Peyer's patch (tissue), 4 donors: ENCODE data around the gene INPPL1. TPM values are rescaled to one million over a fixed set of nuclear protein-coding genes. Genes with fewer than 3 reads are reported as not detected.

Experiments used
- DNase-seq, 3 donors: peaks; one replicate each; pipeline ENCODE4 v3.0.0-alpha.2; 2017 to 2019
- H3K27ac ChIP-seq, 4 donors: fragments of 200-600 bp; sonication (generic); one replicate each; pipeline ENCODE4 v1.5.1; 2016 to 2019
- H3K27me3 ChIP-seq, 2 donors: fragments of 200-600 bp; sonication (generic); one replicate each; pipeline ENCODE4 v1.5.1; 2019
- H3K36me3 ChIP-seq, 3 donors: fragments of 200-600 bp; sonication (generic); one replicate each; pipeline ENCODE4 v1.5.1; 2016 to 2019
- H3K4me1 ChIP-seq, 4 donors: fragments of 200-600 bp; sonication (generic); one replicate each; pipeline ENCODE4 v1.5.1; 2016 to 2019
- H3K4me3 ChIP-seq, 4 donors: fragments of 200-600 bp; sonication (generic); 1 replicate in 3 of 4; 2 replicates in 1 of 4; pipeline ENCODE4 v1.5.1; 2016 to 2019; ENCODE audit warnings: mild to moderate bottlenecking in 1 of 4
- H3K9me3 ChIP-seq, 4 donors: fragments of 200-600 bp; sonication (generic); one replicate each; pipeline ENCODE4 v1.5.1; 2016 to 2019; ENCODE audit warnings: mild to moderate bottlenecking in 1 of 4
- CTCF ChIP-seq, 6 experiments: fragments of 450-650 bp in 4 of 6; fragments of 200-600 bp in 2 of 6; sonication (generic) in 1 of 6; IDR thresholded peaks; one replicate each; pipeline ENCODE4 v1.5.1; 2017 to 2019; ENCODE audit warnings: antibody characterized with exemption in 6 of 6, mild to moderate bottlenecking in 3 of 6, moderate library complexity in 1 of 6
- POLR2A ChIP-seq, 2 donors: fragments of 450-650 bp; IDR thresholded peaks; one replicate each; pipeline ENCODE4 v1.5.1; 2017; ENCODE audit warnings: antibody characterized with exemption in 2 of 2, mild to moderate bottlenecking in 2 of 2, moderate library complexity in 2 of 2
- total RNA-seq, 4 donors: library from RNA; depleted of rRNA; stranded (reverse); fragments of >200 nt; gene quantifications; one replicate each; pipeline ENCODE4 v1.1.0, GENCODE V29; 2016

The INPPL1 gene
- total RNA-seq, 4 donors from 2014 or later, result 106 to 198 (median 179) TPM

- TF ChIP-seq CTCF (IDR thresholded peaks at IDR 0.05), result no peak
- TF ChIP-seq POLR2A (IDR thresholded peaks at IDR 0.05), result no peak
- Histone ChIP-seq H3K27me3 (peaks cover 5 to 24% of the 10 kb centered on the region in 2 donors), H3K36me3 (peaks cover 0 to 42% (median 0%) of the 10 kb centered on the region in 3 donors), H3K27ac (peak overlapping the region in 1 of 4 donors; percentile 26), H3K4me3 (peak overlapping the region; percentile 14 to 59 (median 42)), H3K9me3 (peaks cover 0 to 11% (median 0%) of the 10 kb centered on the region in 4 donors), H3K4me1 (peaks cover 12 to 61% (median 24%) of the 10 kb centered on the region in 4 donors)
- DNase-seq, result peak in 1 of 3 donors; percentile 66
Measured at GRCh38 chr11:72239313-72239848, 14.8 kb downstream of the INPPL1 start.

- peak overlapping the region; percentile 14 to 59 (median 42) for H3K4me3 ChIP-seq
- H3K27me3 ChIP-seq, result peaks cover 5 to 30% of the 10 kb centered on the region in 2 donors
- H3K27ac ChIP-seq, result peak overlapping the region in 2 of 4 donors; percentile 7 to 26
- no peak for TF ChIP-seq POLR2A (IDR thresholded peaks at IDR 0.05)
- TF ChIP-seq CTCF (IDR thresholded peaks at IDR 0.05), result peak in 2 of 6 experiments; percentile 22 to 42
- peaks cover 0 to 36% (median 0%) of the 10 kb centered on the region in 3 donors for H3K36me3 ChIP-seq
- H3K9me3 ChIP-seq, result peaks cover 0 to 11% (median 0%) of the 10 kb centered on the region in 4 donors
- peaks cover 12 to 63% (median 24%) of the 10 kb centered on the region in 4 donors for H3K4me1 ChIP-seq
- DNase-seq, result peak in 2 of 3 donors; percentile 62 to 81
Measured at GRCh38 chr11:72239849-72240460, 15.4 kb downstream of the INPPL1 start.

- peaks cover 12 to 57% (median 24%) of the 10 kb centered on the region in 4 donors for H3K4me1 ChIP-seq
- peak overlapping the region in 1 of 4 donors; percentile 45 for H3K4me3 ChIP-seq
- peaks cover 5 to 31% of the 10 kb centered on the region in 2 donors for H3K27me3 ChIP-seq
- H3K9me3 ChIP-seq, result peaks cover 0 to 11% (median 0%) of the 10 kb centered on the region in 4 donors
- DNase-seq, result peak in 1 of 3 donors; percentile 53
- peaks cover 0 to 29% (median 0%) of the 10 kb centered on the region in 3 donors for H3K36me3 ChIP-seq
- H3K27ac ChIP-seq, result no peak overlapping the region
- no peak for TF ChIP-seq CTCF (IDR thresholded peaks at IDR 0.05)
- TF ChIP-seq POLR2A (IDR thresholded peaks at IDR 0.05), result no peak
Measured at GRCh38 chr11:72240461-72241290, 16.1 kb downstream of the INPPL1 start.

GRCh38 chr11:72241291-72241781 is 16.8 kb downstream of the INPPL1 start:
- peaks cover 0 to 11% (median 0%) of the 10 kb centered on the region in 4 donors for H3K9me3 ChIP-seq
- H3K27me3 ChIP-seq, result peaks cover 5 to 31% of the 10 kb centered on the region in 2 donors
- TF ChIP-seq CTCF (IDR thresholded peaks at IDR 0.05), result no peak
- no peak for TF ChIP-seq POLR2A (IDR thresholded peaks at IDR 0.05)
- H3K36me3 ChIP-seq, result peaks cover 0 to 22% (median 0%) of the 10 kb centered on the region in 3 donors
- no peak overlapping the region for H3K4me3 ChIP-seq
- peaks cover 12 to 55% (median 24%) of the 10 kb centered on the region in 4 donors for H3K4me1 ChIP-seq
- no peak for DNase-seq
- H3K27ac ChIP-seq, result no peak overlapping the region

- H3K4me3 ChIP-seq, result no peak overlapping the region
- H3K4me1 ChIP-seq, result peaks cover 12 to 53% (median 24%) of the 10 kb centered on the region in 4 donors
- H3K27ac ChIP-seq, result no peak overlapping the region
- peaks cover 5 to 31% of the 10 kb centered on the region in 2 donors for H3K27me3 ChIP-seq
- TF ChIP-seq POLR2A (IDR thresholded peaks at IDR 0.05), result no peak
- H3K36me3 ChIP-seq, result peaks cover 0 to 14% (median 0%) of the 10 kb centered on the region in 3 donors
- DNase-seq, result no peak
- H3K9me3 ChIP-seq, result peaks cover 0 to 11% (median 0%) of the 10 kb centered on the region in 4 donors
Measured at GRCh38 chr11:72242141-72242540, 17.6 kb downstream of the INPPL1 start.
